K562 (cell line): ENCODE measurements around the gene RHBG. TPM values are rescaled to one million over a fixed set of nuclear protein-coding genes. Genes with fewer than 3 reads are reported as not detected.

Source experiments
- BCOR ChIP-seq: fragments of 450-650 bp; IDR thresholded peaks from 2 replicates; pipeline ENCODE4 v1.6.1; 2016
- CREM ChIP-seq: IDR thresholded peaks from 2 replicates; pipeline ENCODE4 v1.6.1; 2014; ENCODE audit warnings: antibody characterized with exemption, low read depth
- ERF ChIP-seq: fragments of 450-650 bp; formaldehyde crosslinking; IDR thresholded peaks from 2 replicates; pipeline ENCODE4 v1.4.0; 2020; ENCODE audit warnings: mild to moderate bottlenecking, mixed read lengths
- MAFK ChIP-seq: IDR thresholded peaks from 2 replicates; pipeline ENCODE4 v1.6.1; 2011; ENCODE audit warnings: low read length, improper control_type of control experiment
- NELFE ChIP-seq: IDR thresholded peaks from 2 replicates; pipeline ENCODE4 v1.6.1; 2011; ENCODE audit warnings: mild to moderate bottlenecking; ENCODE audit not compliant: insufficient read depth, insufficient read length
- RBM25 ChIP-seq: fragments of 200-400 bp; formaldehyde crosslinking; IDR thresholded peaks from 2 replicates; pipeline ENCODE4 v1.6.1; 2018; ENCODE audit warnings: low read length, low read depth, moderate library complexity; ENCODE audit not compliant: severe bottlenecking
- TOE1 ChIP-seq, 2 experiments: fragments of 450-650 bp in 1 of 2; sonication (generic) in 1 of 2; formaldehyde crosslinking in 1 of 2; IDR thresholded peaks; 2 replicates each; pipeline versions ENCODE4 v1.7.1 to v1.8.0; 2016 to 2022; ENCODE audit warnings: borderline replicate concordance in 2 of 2, mild to moderate bottlenecking in 2 of 2, antibody characterized with exemption in 1 of 2, inconsistent platforms in 1 of 2, low read depth in 1 of 2, missing genetic modification reagents in 1 of 2, moderate library complexity in 1 of 2
- ZNF274 ChIP-seq: IDR thresholded peaks from 2 replicates; pipeline ENCODE4 v1.6.1; 2011; ENCODE audit warnings: low read depth, mild to moderate bottlenecking, low read length, moderate library complexity, borderline replicate concordance
- polyA plus RNA-seq, 8 experiments: library from polyadenylated mRNA; depleted of rRNA in 4 of 8; stranded (reverse) in 5 of 8; unstranded in 3 of 8; fragments of >200 nt; fragmentation: Nextera tagmentation in 2 of 8; fragmentation: Illumina TruSeq in 1 of 8; extraction: Ambion mirVana in 2 of 8; extraction: Trizol in 1 of 8; gene quantifications; 2 replicates each; pipeline versions ENCODE4 v1.2.1 to v1.2.3, GENCODE V29; 2011 to 2014; ENCODE audit warnings: inconsistent platforms in 1 of 8, missing spikeins in 1 of 8
- total RNA-seq, 7 experiments: library from RNA; depleted of rRNA in 6 of 7; stranded (reverse); fragments of >200 nt in 6 of 7; fragmentation: Illumina TruSeq in 2 of 7; extraction: Trizol in 2 of 7; gene quantifications; 2 replicates each; pipeline versions ENCODE4 v1.2.1 to v1.2.3, GENCODE V29; 2011 to 2021; ENCODE audit warnings: low replicate concordance in 1 of 7
- TF ChIP-seq, protein P1 (sequence below): fragments of 450-650 bp; IDR thresholded peaks from 2 replicates; pipeline ENCODE4 v1.6.1; 2016; ENCODE audit warnings: mild to moderate bottlenecking, moderate library complexity
- TF ChIP-seq, protein P2 (sequence below), 2 experiments: IDR thresholded peaks; 2 replicates each; pipeline ENCODE4 v1.6.1; 2012; ENCODE audit warnings: improper control_type of control experiment in 2 of 2, low read depth in 2 of 2, low read length in 2 of 2, borderline replicate concordance in 1 of 2

Gene RHBG
- total and polyA plus RNA-seq, 9 of the 15 experiments (the other 6 are each of a cell fraction or from before 2014, with no cell fraction given): not detected

DNA sequence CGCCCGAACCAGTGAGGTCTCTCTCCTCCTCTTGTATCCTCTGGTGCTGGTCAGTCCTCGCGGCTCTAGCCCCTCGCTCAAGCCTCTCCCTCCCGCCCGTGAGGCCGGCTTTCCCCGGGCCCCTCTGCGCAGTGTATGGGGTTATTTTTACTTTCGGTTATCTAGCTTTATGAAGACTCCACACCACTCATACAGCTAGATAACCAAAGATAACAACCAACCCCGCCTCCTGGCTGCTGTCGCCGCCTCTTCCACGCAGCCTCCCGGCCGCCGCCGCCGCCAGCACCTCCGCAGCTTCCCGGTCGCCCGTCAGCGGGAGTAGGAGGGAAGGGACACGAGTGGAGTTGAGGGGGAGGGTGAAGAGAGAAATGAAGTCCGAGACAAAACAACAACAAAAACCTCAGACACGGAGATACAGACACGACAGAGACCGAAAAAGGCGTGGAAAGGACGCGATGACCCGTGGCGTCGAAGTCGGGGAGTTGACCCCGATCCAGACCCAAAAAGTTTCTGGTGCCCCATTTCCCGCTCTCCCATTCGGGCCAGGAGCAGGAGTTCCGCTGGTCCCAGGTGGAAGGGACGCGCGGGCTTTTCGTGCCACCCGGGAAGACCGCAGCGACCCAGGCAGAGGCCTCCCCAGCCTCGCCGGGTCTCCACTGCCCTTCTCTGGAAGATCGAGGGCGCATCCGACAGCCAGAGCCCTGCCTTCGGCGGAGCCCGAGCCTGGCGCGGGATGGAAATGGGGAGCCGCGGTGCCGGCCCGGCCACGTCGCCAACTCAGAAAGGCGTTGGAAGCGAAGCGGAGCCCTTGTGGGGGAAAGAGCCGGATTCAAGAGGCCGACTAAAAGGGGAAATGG is 51.4 kb downstream of the RHBG start (continued):
- TF ChIP-seq, protein P1, sequence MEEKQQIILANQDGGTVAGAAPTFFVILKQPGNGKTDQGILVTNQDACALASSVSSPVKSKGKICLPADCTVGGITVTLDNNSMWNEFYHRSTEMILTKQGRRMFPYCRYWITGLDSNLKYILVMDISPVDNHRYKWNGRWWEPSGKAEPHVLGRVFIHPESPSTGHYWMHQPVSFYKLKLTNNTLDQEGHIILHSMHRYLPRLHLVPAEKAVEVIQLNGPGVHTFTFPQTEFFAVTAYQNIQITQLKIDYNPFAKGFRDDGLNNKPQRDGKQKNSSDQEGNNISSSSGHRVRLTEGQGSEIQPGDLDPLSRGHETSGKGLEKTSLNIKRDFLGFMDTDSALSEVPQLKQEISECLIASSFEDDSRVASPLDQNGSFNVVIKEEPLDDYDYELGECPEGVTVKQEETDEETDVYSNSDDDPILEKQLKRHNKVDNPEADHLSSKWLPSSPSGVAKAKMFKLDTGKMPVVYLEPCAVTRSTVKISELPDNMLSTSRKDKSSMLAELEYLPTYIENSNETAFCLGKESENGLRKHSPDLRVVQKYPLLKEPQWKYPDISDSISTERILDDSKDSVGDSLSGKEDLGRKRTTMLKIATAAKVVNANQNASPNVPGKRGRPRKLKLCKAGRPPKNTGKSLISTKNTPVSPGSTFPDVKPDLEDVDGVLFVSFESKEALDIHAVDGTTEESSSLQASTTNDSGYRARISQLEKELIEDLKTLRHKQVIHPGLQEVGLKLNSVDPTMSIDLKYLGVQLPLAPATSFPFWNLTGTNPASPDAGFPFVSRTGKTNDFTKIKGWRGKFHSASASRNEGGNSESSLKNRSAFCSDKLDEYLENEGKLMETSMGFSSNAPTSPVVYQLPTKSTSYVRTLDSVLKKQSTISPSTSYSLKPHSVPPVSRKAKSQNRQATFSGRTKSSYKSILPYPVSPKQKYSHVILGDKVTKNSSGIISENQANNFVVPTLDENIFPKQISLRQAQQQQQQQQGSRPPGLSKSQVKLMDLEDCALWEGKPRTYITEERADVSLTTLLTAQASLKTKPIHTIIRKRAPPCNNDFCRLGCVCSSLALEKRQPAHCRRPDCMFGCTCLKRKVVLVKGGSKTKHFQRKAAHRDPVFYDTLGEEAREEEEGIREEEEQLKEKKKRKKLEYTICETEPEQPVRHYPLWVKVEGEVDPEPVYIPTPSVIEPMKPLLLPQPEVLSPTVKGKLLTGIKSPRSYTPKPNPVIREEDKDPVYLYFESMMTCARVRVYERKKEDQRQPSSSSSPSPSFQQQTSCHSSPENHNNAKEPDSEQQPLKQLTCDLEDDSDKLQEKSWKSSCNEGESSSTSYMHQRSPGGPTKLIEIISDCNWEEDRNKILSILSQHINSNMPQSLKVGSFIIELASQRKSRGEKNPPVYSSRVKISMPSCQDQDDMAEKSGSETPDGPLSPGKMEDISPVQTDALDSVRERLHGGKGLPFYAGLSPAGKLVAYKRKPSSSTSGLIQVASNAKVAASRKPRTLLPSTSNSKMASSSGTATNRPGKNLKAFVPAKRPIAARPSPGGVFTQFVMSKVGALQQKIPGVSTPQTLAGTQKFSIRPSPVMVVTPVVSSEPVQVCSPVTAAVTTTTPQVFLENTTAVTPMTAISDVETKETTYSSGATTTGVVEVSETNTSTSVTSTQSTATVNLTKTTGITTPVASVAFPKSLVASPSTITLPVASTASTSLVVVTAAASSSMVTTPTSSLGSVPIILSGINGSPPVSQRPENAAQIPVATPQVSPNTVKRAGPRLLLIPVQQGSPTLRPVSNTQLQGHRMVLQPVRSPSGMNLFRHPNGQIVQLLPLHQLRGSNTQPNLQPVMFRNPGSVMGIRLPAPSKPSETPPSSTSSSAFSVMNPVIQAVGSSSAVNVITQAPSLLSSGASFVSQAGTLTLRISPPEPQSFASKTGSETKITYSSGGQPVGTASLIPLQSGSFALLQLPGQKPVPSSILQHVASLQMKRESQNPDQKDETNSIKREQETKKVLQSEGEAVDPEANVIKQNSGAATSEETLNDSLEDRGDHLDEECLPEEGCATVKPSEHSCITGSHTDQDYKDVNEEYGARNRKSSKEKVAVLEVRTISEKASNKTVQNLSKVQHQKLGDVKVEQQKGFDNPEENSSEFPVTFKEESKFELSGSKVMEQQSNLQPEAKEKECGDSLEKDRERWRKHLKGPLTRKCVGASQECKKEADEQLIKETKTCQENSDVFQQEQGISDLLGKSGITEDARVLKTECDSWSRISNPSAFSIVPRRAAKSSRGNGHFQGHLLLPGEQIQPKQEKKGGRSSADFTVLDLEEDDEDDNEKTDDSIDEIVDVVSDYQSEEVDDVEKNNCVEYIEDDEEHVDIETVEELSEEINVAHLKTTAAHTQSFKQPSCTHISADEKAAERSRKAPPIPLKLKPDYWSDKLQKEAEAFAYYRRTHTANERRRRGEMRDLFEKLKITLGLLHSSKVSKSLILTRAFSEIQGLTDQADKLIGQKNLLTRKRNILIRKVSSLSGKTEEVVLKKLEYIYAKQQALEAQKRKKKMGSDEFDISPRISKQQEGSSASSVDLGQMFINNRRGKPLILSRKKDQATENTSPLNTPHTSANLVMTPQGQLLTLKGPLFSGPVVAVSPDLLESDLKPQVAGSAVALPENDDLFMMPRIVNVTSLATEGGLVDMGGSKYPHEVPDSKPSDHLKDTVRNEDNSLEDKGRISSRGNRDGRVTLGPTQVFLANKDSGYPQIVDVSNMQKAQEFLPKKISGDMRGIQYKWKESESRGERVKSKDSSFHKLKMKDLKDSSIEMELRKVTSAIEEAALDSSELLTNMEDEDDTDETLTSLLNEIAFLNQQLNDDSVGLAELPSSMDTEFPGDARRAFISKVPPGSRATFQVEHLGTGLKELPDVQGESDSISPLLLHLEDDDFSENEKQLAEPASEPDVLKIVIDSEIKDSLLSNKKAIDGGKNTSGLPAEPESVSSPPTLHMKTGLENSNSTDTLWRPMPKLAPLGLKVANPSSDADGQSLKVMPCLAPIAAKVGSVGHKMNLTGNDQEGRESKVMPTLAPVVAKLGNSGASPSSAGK: 0 out of 2 replicates have a peak, but pooled peaks have one; percentile 37
- TF ChIP-seq ZNF274 (no peak), CREM (peak; percentile 6; the same call in 1 of the 2 replicates), RBM25 (no peak), BCOR (peak; percentile 74; the same call in 1 of the 2 replicates), MAFK (no peak), TOE1 (IDR thresholded peaks at IDR 0.05; ENCODE audit: borderline replicate concordance) (0 out of 2 replicates have a peak, but pooled peaks have one; percentile 13), TOE1 (CRISPR knock-in tag; IDR thresholded peaks at IDR 0.05; ENCODE audit: borderline replicate concordance, low read depth) (no peak), NELFE (no peak), ERF (no peak)
- TF ChIP-seq, protein P2, sequence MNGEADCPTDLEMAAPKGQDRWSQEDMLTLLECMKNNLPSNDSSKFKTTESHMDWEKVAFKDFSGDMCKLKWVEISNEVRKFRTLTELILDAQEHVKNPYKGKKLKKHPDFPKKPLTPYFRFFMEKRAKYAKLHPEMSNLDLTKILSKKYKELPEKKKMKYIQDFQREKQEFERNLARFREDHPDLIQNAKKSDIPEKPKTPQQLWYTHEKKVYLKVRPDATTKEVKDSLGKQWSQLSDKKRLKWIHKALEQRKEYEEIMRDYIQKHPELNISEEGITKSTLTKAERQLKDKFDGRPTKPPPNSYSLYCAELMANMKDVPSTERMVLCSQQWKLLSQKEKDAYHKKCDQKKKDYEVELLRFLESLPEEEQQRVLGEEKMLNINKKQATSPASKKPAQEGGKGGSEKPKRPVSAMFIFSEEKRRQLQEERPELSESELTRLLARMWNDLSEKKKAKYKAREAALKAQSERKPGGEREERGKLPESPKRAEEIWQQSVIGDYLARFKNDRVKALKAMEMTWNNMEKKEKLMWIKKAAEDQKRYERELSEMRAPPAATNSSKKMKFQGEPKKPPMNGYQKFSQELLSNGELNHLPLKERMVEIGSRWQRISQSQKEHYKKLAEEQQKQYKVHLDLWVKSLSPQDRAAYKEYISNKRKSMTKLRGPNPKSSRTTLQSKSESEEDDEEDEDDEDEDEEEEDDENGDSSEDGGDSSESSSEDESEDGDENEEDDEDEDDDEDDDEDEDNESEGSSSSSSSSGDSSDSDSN (IDR thresholded peaks at IDR 0.05; ENCODE audit: borderline replicate concordance in 1 of 2, low read depth in 2 of 2, low read length in 2 of 2): 0 out of 4 replicates have a peak, but pooled peaks of 1 of the 2 experiments have one; percentile 35
